H9 (cell line): ENCODE data around the gene C1orf52. TPM values are rescaled to one million over a fixed set of nuclear protein-coding genes. Genes with fewer than 3 reads are reported as not detected.

Source experiments
- DNase-seq: peaks from one replicate; pipeline ENCODE4 v3.0.0-alpha.2; 2017
- H2AFZ ChIP-seq: one replicate; pipeline ENCODE4 v1.6.1; 2013; ENCODE audit warnings: mild to moderate bottlenecking, low read length, control low read depth, moderate library complexity
- H2AK5ac ChIP-seq: 2 replicates; pipeline ENCODE4 v1.6.1; 2013; ENCODE audit warnings: low read length, control low read depth, mixed read lengths; ENCODE audit not compliant: insufficient read length
- H2BK120ac ChIP-seq: one replicate; pipeline ENCODE4 v1.6.1; 2013; ENCODE audit warnings: low read depth, mild to moderate bottlenecking, low read length, control low read depth, inconsistent platforms; ENCODE audit not compliant: poor library complexity, severe bottlenecking
- H2BK12ac ChIP-seq: 2 replicates; pipeline ENCODE4 v1.6.1; 2013; ENCODE audit warnings: low read length, control low read depth, mixed read lengths, low read depth; ENCODE audit not compliant: insufficient read length
- H2BK15ac ChIP-seq: 2 replicates; pipeline ENCODE4 v1.6.1; 2013; ENCODE audit warnings: low read depth, low read length, control low read depth
- H2BK20ac ChIP-seq: one replicate; pipeline ENCODE4 v1.6.1; 2013; ENCODE audit warnings: low read depth, mild to moderate bottlenecking, low read length, control low read depth, inconsistent platforms; ENCODE audit not compliant: poor library complexity, severe bottlenecking
- H2BK5ac ChIP-seq: 2 replicates; pipeline ENCODE4 v1.6.1; 2013; ENCODE audit warnings: low read length, control low read depth, mixed read lengths; ENCODE audit not compliant: insufficient read length
- H3K14ac ChIP-seq: 2 replicates; pipeline ENCODE4 v1.6.1; 2013; ENCODE audit warnings: low read length, control low read depth; ENCODE audit not compliant: insufficient read depth
- H3K18ac ChIP-seq: 2 replicates; pipeline ENCODE4 v1.6.1; 2013; ENCODE audit warnings: low read depth, mild to moderate bottlenecking, mixed read lengths, low read length, control low read depth; ENCODE audit not compliant: insufficient read length
- H3K23ac ChIP-seq: 2 replicates; pipeline ENCODE4 v1.6.1; 2013; ENCODE audit warnings: low read length, control low read depth, mixed read lengths, low read depth; ENCODE audit not compliant: insufficient read length
- H3K23me2 ChIP-seq: 2 replicates; pipeline ENCODE4 v1.6.1; 2013; ENCODE audit warnings: low read depth, mild to moderate bottlenecking, mixed read lengths, low read length, control low read depth; ENCODE audit not compliant: insufficient read length, poor library complexity, severe bottlenecking
- H3K27ac ChIP-seq: 2 replicates; pipeline ENCODE4 v1.5.1; 2013; ENCODE audit warnings: low read length, control low read depth, mixed read lengths, low read depth; ENCODE audit not compliant: insufficient read length
- H3K27me3 ChIP-seq: 2 replicates; pipeline ENCODE4 v1.6.1; 2013; ENCODE audit warnings: low read length, control low read depth, inconsistent platforms; ENCODE audit not compliant: insufficient read depth
- H3K4ac ChIP-seq: 2 replicates; pipeline ENCODE4 v1.6.1; 2013; ENCODE audit warnings: low read depth, mild to moderate bottlenecking, control low read depth, inconsistent platforms, low read length, moderate library complexity
- H3K4me1 ChIP-seq: 2 replicates; pipeline ENCODE4 v1.6.1; 2013; ENCODE audit warnings: low read length, control low read depth, inconsistent platforms; ENCODE audit not compliant: insufficient read depth
- H3K4me2 ChIP-seq: 2 replicates; pipeline ENCODE4 v1.6.1; 2013; ENCODE audit warnings: low read length, control low read depth, mixed read lengths; ENCODE audit not compliant: insufficient read length, insufficient read depth
- H3K56ac ChIP-seq: 2 replicates; pipeline ENCODE4 v1.6.1; 2013; ENCODE audit warnings: low read depth, mild to moderate bottlenecking, mixed read lengths, low read length, control low read depth; ENCODE audit not compliant: insufficient read length
- H3K79me1 ChIP-seq: 2 replicates; pipeline ENCODE4 v1.6.1; 2013; ENCODE audit warnings: low read depth, mild to moderate bottlenecking, moderate library complexity, low read length, control low read depth, inconsistent platforms; ENCODE audit not compliant: insufficient read depth, poor library complexity, severe bottlenecking
- H3K79me2 ChIP-seq: 2 replicates; pipeline ENCODE4 v1.6.1; 2013; ENCODE audit warnings: low read length, control low read depth, inconsistent platforms; ENCODE audit not compliant: insufficient read depth
- H3K9ac ChIP-seq: 2 replicates; pipeline ENCODE4 v1.6.1; 2013; ENCODE audit warnings: low read length, control low read depth, mixed read lengths; ENCODE audit not compliant: insufficient read length; ENCODE audit errors: extremely low read depth
- H3K9me3 ChIP-seq: one replicate; pipeline ENCODE4 v1.6.1; 2013; ENCODE audit warnings: low read depth, low read length, inconsistent platforms; ENCODE audit not compliant: control insufficient read depth
- H3T11ph ChIP-seq: one replicate; pipeline ENCODE4 v1.6.1; 2013; ENCODE audit warnings: mild to moderate bottlenecking, low read length, control low read depth, inconsistent platforms
- H4K20me1 ChIP-seq: one replicate; pipeline ENCODE4 v1.6.1; 2013; ENCODE audit not compliant: control insufficient read depth, insufficient read length, insufficient read depth
- H4K5ac ChIP-seq: 2 replicates; pipeline ENCODE4 v1.6.1; 2013; ENCODE audit warnings: low read depth, mild to moderate bottlenecking, mixed read lengths, low read length, control low read depth; ENCODE audit not compliant: insufficient read length
- H4K8ac ChIP-seq: replicated peaks from 2 replicates; pipeline ENCODE4 v1.6.1; 2013; ENCODE audit warnings: low read length, control low read depth, mixed read lengths, low read depth; ENCODE audit not compliant: insufficient read length
- H4K91ac ChIP-seq: 2 replicates; pipeline ENCODE4 v1.6.1; 2013; ENCODE audit warnings: low read depth, mild to moderate bottlenecking, moderate library complexity, mixed read lengths, low read length, control low read depth; ENCODE audit not compliant: insufficient read length
- H3K27ac Mint-ChIP-seq, 3 experiments: 2 replicates in 2 of 3; 3 replicates in 1 of 3; pipeline ENCODE4 v1.8.0; 2020 to 2021; ENCODE audit warnings: mixed read lengths in 3 of 3, mild to moderate bottlenecking in 1 of 3, moderate library complexity in 1 of 3
- H3K27me3 Mint-ChIP-seq: 2 replicates; pipeline ENCODE4 v1.8.0; 2021; ENCODE audit warnings: low read depth, mild to moderate bottlenecking, moderate library complexity, mixed read lengths
- H3K36me3 Mint-ChIP-seq, 3 experiments: 2 replicates in 2 of 3; 3 replicates in 1 of 3; pipeline ENCODE4 v1.8.0; 2020 to 2021; ENCODE audit warnings: low read depth in 3 of 3, mixed read lengths in 3 of 3; ENCODE audit not compliant: insufficient read depth in 1 of 3
- H3K4me1 Mint-ChIP-seq, 2 experiments: 2 replicates each; pipeline ENCODE4 v1.8.0; 2020; ENCODE audit warnings: mixed read lengths in 2 of 2
- H3K4me3 Mint-ChIP-seq, 2 experiments: 2 replicates in 1 of 2; 3 replicates in 1 of 2; pipeline ENCODE4 v1.8.0; 2020 to 2021; ENCODE audit warnings: mild to moderate bottlenecking in 2 of 2, mixed read lengths in 2 of 2, moderate library complexity in 1 of 2
- H3K9me3 Mint-ChIP-seq, 2 experiments: 2 replicates in 1 of 2; 3 replicates in 1 of 2; pipeline ENCODE4 v1.8.0; 2020; ENCODE audit warnings: mild to moderate bottlenecking in 2 of 2, mixed read lengths in 2 of 2, moderate library complexity in 1 of 2
- WGBS: extraction: QIAGEN DNeasy Blood & Tissue Kit; methylation state at CpG from one replicate; pipeline ENCODE4 v1.1.7; 2013; ENCODE audit warnings: missing lambda C conversion rate, low lambda C conversion rate, mixed read lengths; ENCODE audit not compliant: insufficient read length; ENCODE audit errors: extremely low coverage; 5-methylcytosine and 5-hydroxymethylcytosine counted together
- total RNA-seq: library from RNA; stranded (reverse); gene quantifications from 2 replicates; pipeline ENCODE4 v1.2.1, GENCODE V29; 2021
- TF ChIP-seq, protein P1 (sequence below): fragments of 200-600 bp; sonication (generic); conservative IDR thresholded peaks from 3 replicates; pipeline ENCODE4 v1.8.0; 2021; ENCODE audit warnings: antibody characterized with exemption, mild to moderate bottlenecking

Gene C1orf52
- total RNA-seq, 1 experiment from 2014 or later: 45.1 TPM

DNA sequence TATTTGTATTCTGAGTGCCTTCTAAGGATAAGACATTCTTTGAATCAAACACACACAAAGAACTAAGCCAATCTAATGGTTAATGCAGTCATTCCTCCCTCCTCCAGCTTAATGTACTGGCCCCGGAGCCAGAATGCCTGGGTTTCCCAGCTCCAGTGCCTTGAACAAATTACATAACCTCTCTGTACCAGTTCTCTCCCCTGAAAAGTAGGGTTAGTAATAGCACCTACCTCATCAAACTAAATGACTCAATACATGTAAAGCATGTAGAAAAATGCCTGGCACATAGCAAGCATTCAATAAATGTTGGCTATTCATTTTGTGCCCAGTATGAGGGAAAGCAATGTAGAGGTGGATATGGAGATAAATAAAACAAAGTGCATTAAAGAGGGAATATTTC lies 14.0 kb downstream of the C1orf52 start:
- no peak overlapping the region for H2AFZ ChIP-seq
- Mint-ChIP-seq H3K4me3 (no peak overlapping the region), H3K4me1 (peaks cover 18 to 20% of the 10 kb centered on the region in 2 experiments), H3K36me3 (peaks cover 14 to 22% (median 17%) of the 10 kb centered on the region in 3 experiments), H3K9me3 (peaks cover 15 to 17% of the 10 kb centered on the region in 2 experiments), H3K27ac (no peak overlapping the region; a peak in 1 of 7 replicates), H3K27me3 (no peaks in the 10 kb centered on the region)
- no peak overlapping the region for H3K27ac ChIP-seq
- H3K79me2 ChIP-seq: no peaks in the 10 kb centered on the region
- H3K56ac ChIP-seq: no peak overlapping the region
- H4K20me1 ChIP-seq: no peaks in the 10 kb centered on the region
- H2BK20ac ChIP-seq: no peak overlapping the region
- H3K18ac ChIP-seq: no peak overlapping the region
- WGBS: no CpG with 5 or more reads among the region's 1 CpG
- TF ChIP-seq, protein P1, sequence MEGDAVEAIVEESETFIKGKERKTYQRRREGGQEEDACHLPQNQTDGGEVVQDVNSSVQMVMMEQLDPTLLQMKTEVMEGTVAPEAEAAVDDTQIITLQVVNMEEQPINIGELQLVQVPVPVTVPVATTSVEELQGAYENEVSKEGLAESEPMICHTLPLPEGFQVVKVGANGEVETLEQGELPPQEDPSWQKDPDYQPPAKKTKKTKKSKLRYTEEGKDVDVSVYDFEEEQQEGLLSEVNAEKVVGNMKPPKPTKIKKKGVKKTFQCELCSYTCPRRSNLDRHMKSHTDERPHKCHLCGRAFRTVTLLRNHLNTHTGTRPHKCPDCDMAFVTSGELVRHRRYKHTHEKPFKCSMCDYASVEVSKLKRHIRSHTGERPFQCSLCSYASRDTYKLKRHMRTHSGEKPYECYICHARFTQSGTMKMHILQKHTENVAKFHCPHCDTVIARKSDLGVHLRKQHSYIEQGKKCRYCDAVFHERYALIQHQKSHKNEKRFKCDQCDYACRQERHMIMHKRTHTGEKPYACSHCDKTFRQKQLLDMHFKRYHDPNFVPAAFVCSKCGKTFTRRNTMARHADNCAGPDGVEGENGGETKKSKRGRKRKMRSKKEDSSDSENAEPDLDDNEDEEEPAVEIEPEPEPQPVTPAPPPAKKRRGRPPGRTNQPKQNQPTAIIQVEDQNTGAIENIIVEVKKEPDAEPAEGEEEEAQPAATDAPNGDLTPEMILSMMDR: no peak
- H2AK5ac ChIP-seq: no peak overlapping the region
- H3K4me2 ChIP-seq: no peak overlapping the region
- H4K5ac ChIP-seq: no peak overlapping the region
- H2BK12ac ChIP-seq: no peak overlapping the region
- H2BK5ac ChIP-seq: no peak overlapping the region
- H4K8ac ChIP-seq: no peak overlapping the region
- H3K4me1 ChIP-seq: no peaks in the 10 kb centered on the region; the same call in 1 of the 2 replicates
- no peak overlapping the region for H3K23ac ChIP-seq
- H3K9me3 ChIP-seq: no peaks in the 10 kb centered on the region
- no peak overlapping the region for H2BK15ac ChIP-seq
- H3K9ac ChIP-seq: no peak overlapping the region
- H3K27me3 ChIP-seq: no peaks in the 10 kb centered on the region
- DNase-seq: no peak
- no peak overlapping the region for H3T11ph ChIP-seq
- H3K4ac ChIP-seq: no peak overlapping the region
- H4K91ac ChIP-seq: no peak overlapping the region
- H3K14ac ChIP-seq: no peak overlapping the region
- H2BK120ac ChIP-seq: no peak overlapping the region
- no peaks in the 10 kb centered on the region for H3K23me2 ChIP-seq
- H3K79me1 ChIP-seq: no peaks in the 10 kb centered on the region
